Mucosa of rectum (tissue), 2 donors: ENCODE measurements around the gene FNBP1.

Source experiments
- H3K27ac ChIP-seq, 2 donors: one replicate each; pipeline ENCODE4 v1.7.0; 2013; ENCODE audit warnings: inconsistent platforms in 2 of 2, low read depth in 2 of 2, low read length in 2 of 2
- H3K27me3 ChIP-seq, 2 donors: one replicate each; pipeline ENCODE4 v1.7.0; 2013; ENCODE audit warnings: low read length in 2 of 2; ENCODE audit not compliant: control insufficient read depth in 2 of 2, insufficient read depth in 2 of 2
- H3K36me3 ChIP-seq, 2 donors: one replicate each; pipeline ENCODE4 v1.7.0; 2013; ENCODE audit warnings: low read length in 2 of 2; ENCODE audit not compliant: control insufficient read depth in 2 of 2, insufficient read depth in 2 of 2
- H3K4me1 ChIP-seq, 2 donors: one replicate each; pipeline ENCODE4 v1.7.0; 2013; ENCODE audit warnings: low read length in 2 of 2, mild to moderate bottlenecking in 1 of 2; ENCODE audit not compliant: control insufficient read depth in 2 of 2, insufficient read depth in 2 of 2
- H3K4me3 ChIP-seq, 2 donors: one replicate each; pipeline ENCODE4 v1.7.0; 2013; ENCODE audit warnings: low read length in 2 of 2
- H3K9ac ChIP-seq, 2 donors: one replicate each; pipeline ENCODE4 v1.7.0; 2013; ENCODE audit warnings: low read length in 2 of 2, low read depth in 1 of 2, mild to moderate bottlenecking in 1 of 2
- H3K9me3 ChIP-seq, 2 donors: one replicate each; pipeline ENCODE4 v1.7.0; 2013; ENCODE audit warnings: low read length in 2 of 2; ENCODE audit not compliant: control insufficient read depth in 2 of 2
- donor health status: healthy.
- donor health status: Normal muscosa, but diverticular disease.

Gene FNBP1

GRCh38 chr9:129923589-129923988 lies 119.4 kb downstream of the FNBP1 start:
- peaks cover 25 to 33% of the 10 kb centered on the region in 2 donors for H3K36me3 ChIP-seq
- H3K27ac ChIP-seq, result no peak overlapping the region
- no peaks in the 10 kb centered on the region for H3K9me3 ChIP-seq
- no peaks in the 10 kb centered on the region for H3K4me1 ChIP-seq
- H3K27me3 ChIP-seq, result no peaks in the 10 kb centered on the region
- no peak overlapping the region for H3K9ac ChIP-seq
- H3K4me3 ChIP-seq, result no peak overlapping the region

DNA sequence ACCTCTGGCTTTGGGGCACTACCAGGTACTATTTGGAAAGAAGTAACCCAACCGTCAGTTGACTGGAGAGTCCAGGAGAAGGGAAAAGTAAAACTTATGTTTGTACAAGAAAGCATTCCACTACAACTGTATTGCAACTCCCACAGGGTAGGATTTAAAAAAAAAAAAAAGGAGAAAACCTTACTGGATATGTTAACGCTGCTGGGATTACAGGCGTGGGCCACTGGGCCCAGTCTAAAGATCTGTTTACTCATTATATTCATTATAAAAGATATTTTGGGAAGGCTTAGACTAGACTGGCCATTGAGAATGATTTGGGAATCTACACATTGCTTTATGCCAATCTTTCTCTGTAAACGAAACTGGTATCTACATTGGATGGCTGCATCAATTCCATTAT lies 121.1 kb downstream of the FNBP1 start:
- Histone ChIP-seq H3K9ac (no peak overlapping the region), H3K4me3 (no peak overlapping the region), H3K36me3 (peaks cover 25 to 30% of the 10 kb centered on the region in 2 donors), H3K27ac (no peak overlapping the region), H3K9me3 (no peaks in the 10 kb centered on the region), H3K4me1 (no peaks in the 10 kb centered on the region), H3K27me3 (no peaks in the 10 kb centered on the region)

GRCh38 chr9:129919841-129920240 lies 123.1 kb downstream of the FNBP1 start:
- Histone ChIP-seq H3K9me3 (no peaks in the 10 kb centered on the region), H3K4me3 (no peak overlapping the region), H3K27me3 (no peaks in the 10 kb centered on the region), H3K9ac (no peak overlapping the region), H3K4me1 (no peaks in the 10 kb centered on the region), H3K27ac (no peak overlapping the region), H3K36me3 (peaks cover 22 to 23% of the 10 kb centered on the region in 2 donors)

DNA sequence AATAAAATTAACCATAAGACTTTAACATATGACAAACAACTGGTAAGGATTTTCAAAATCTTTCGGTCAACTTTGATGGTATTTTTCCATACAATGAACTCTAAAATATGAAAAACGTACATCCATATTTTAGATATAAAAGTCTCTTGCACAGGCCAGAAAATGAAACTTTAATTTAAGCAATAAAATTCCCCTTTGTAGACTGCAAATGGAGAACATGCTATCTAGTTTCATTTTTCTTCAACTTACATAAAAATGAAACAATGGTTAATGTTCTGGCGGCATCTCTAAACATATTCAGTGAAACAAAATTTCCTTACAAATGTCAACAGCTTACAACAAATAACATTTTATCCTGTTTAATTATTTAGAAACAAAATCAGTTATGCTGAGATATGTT lies 123.7 kb downstream of the FNBP1 start:
- H3K27me3 ChIP-seq, result no peaks in the 10 kb centered on the region
- H3K27ac ChIP-seq, result no peak overlapping the region
- H3K9ac ChIP-seq, result no peak overlapping the region
- no peaks in the 10 kb centered on the region for H3K9me3 ChIP-seq
- H3K4me3 ChIP-seq, result no peak overlapping the region
- no peaks in the 10 kb centered on the region for H3K4me1 ChIP-seq
- H3K36me3 ChIP-seq, result peaks cover 17 to 18% of the 10 kb centered on the region in 2 donors

DNA sequence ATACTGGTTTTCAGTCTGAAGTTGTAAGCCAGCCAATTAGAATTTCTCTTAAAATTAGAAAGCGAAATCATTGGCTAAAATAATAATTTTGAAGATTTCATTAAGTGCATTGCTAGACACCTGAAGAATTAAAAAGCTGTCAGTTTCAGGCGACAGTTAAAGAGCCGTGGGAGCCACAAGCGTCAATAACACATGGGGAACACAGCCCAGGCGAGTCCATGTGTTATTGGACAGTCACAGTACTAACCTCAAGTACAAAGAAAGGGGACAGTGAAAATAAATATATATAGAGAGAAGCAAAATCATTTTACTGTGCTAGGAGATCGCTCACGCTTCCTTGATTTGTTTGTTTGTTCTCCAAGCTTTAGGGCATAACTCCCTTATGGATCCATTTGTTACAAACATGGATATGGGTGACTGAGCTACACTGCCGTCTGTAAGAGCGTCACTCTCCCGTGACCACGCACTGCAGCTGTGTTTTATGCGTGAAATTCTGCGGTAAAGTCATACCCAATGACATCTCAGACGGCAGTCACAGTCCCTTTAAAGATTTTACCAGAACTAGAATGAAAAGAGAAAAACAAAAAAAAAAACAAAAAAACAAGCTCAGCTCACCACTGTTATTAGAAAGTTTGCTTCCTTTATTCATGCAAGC lies 124.6 kb downstream of the FNBP1 start:
- H3K4me1 ChIP-seq, result no peaks in the 10 kb centered on the region
- H3K9ac ChIP-seq, result no peak overlapping the region
- H3K4me3 ChIP-seq, result no peak overlapping the region
- peaks cover 14 to 16% of the 10 kb centered on the region in 2 donors for H3K36me3 ChIP-seq
- H3K27ac ChIP-seq, result no peak overlapping the region
- no peaks in the 10 kb centered on the region for H3K27me3 ChIP-seq
- no peaks in the 10 kb centered on the region for H3K9me3 ChIP-seq

DNA sequence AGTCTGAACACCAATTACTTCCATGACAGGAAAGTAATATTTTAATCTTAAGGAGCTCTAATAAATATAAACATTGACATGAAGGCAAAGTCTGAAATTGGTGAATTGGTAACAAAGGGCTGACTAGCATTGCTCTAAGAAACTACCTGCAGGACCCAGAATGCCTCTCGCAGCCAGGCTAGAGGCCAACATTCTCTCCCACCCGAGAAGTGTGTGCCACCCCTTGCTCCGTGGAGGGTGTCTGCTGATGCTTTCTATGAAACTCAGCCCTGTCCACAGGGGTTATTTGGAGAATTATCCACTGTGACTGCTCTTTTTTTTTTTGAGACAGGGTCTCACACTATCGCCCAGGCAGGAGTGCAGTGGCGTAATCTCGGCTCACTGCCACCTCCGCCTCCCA lies 126.3 kb downstream of the FNBP1 start:
- Histone ChIP-seq H3K4me3 (no peak overlapping the region), H3K36me3 (peaks cover 4 to 7% of the 10 kb centered on the region in 2 donors), H3K9ac (no peak overlapping the region), H3K4me1 (no peaks in the 10 kb centered on the region), H3K27me3 (no peaks in the 10 kb centered on the region), H3K9me3 (no peaks in the 10 kb centered on the region), H3K27ac (no peak overlapping the region)

DNA sequence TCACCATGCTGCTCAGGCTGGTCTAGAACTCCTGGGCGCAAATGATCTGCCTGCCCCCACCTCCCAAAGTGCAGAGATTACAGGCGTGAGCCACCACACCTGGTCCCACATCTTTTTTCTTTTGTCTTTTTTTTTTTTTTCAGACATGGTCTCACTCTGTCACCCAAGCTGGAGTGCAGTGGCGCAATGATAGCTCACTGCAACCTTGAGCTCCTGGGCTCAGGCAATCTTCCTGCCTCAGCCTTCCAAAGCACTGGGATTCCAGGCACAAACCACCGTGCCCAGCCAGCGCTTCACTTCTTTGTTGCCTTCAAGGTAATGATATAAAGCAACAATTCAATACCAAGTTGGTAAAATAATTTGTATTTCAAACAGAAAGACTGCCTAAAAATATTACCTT lies 128.9 kb downstream of the FNBP1 start:
- H3K9ac ChIP-seq, result no peak overlapping the region
- no peaks in the 10 kb centered on the region for H3K9me3 ChIP-seq
- no peaks in the 10 kb centered on the region for H3K27me3 ChIP-seq
- peaks cover 0 to 6% of the 10 kb centered on the region in 2 donors for H3K36me3 ChIP-seq
- no peak overlapping the region for H3K4me3 ChIP-seq
- no peak overlapping the region for H3K27ac ChIP-seq
- H3K4me1 ChIP-seq, result no peaks in the 10 kb centered on the region

DNA sequence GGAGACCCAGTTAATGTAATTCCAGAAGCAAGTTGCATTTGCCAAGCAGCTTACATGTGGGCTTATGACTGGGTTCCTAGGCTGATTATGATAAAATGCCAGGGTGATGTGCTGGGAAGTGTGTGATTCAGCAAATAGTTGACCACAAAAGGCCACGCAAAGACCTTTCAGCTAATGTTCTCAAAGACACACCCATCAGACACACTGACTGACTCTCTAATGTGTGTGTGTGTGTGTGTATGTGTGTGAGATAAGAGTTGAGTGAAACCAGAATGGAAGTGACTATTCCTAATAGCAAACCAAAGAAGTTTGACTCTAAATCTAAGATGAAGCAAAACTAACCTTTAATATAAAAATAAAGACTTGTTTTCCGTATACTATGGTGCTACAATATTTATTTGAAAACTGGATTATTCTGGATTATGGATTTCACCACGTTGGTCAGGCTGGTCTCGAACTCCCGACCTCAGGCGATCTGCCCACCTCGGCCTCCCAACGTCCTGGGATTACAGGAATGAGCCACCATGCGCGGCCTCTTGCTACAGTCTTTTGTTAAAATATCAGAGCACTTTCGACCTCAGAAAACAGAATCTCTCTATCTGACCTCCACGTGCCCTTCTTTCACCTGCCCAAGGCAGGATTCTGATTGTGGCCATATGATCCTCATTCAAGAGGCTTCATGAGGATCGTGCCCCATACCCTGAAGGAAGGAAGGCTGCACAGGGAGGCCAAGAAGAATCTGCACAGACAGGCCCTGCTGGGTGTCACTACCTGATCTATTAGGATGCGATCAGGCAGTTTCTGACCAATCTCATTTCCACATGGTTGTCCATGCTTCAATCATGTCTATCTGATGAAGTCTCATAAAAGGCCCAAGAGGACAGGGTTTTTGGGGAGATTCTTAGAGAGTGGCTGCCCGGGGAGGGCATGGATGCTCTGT lies 132.1 kb downstream of the FNBP1 start:
- Histone ChIP-seq H3K27me3 (no peaks in the 10 kb centered on the region), H3K27ac (no peak overlapping the region), H3K36me3 (peaks cover 6 to 17% of the 10 kb centered on the region in 2 donors), H3K9ac (no peak overlapping the region), H3K4me1 (no peaks in the 10 kb centered on the region), H3K4me3 (no peak overlapping the region), H3K9me3 (no peaks in the 10 kb centered on the region)

DNA sequence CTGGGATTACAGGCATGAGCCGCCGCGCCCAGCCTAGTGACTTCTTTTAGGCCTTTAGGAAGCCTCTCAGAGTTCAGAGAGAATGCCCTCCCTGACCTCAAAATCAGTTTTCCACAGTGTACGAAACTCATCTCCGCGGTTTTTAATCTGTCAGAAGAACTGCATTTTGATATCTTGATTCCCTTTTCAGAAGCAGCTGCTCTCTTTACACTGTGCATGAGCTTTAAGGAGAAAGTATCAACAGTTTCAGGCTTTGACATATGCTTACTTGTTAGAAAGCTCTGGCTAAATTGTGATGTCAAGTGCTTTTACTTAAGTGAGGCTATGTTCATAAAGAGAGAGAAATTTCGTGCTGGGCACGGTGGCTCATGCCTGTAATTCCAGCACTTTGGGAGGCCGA lies 133.1 kb downstream of the FNBP1 start:
- Histone ChIP-seq H3K4me1 (no peaks in the 10 kb centered on the region), H3K9ac (no peak overlapping the region), H3K27me3 (no peaks in the 10 kb centered on the region), H3K27ac (no peak overlapping the region), H3K4me3 (no peak overlapping the region), H3K9me3 (no peaks in the 10 kb centered on the region), H3K36me3 (peaks cover 6 to 15% of the 10 kb centered on the region in 2 donors)

- H3K9me3 ChIP-seq, result no peaks in the 10 kb centered on the region
- no peaks in the 10 kb centered on the region for H3K27me3 ChIP-seq
- no peaks in the 10 kb centered on the region for H3K4me1 ChIP-seq
- H3K4me3 ChIP-seq, result no peak overlapping the region
- no peak overlapping the region for H3K27ac ChIP-seq
- peaks cover 10 to 19% of the 10 kb centered on the region in 2 donors for H3K36me3 ChIP-seq
- H3K9ac ChIP-seq, result no peak overlapping the region
Measured at GRCh38 chr9:129908906-129909305, 134.1 kb downstream of the FNBP1 start.
